RWPE1 (cell line): ENCODE measurements around the gene IL10RA.

Experiments
- CTCF ChIA-PET: fragments of 350-600 bp; sonication (Branson Sonifier 250); formaldehyde crosslinking; extraction: SDS; loops from one replicate; lab custom pipeline; 2021; lab: Yijun Ruan, JAX
- POLR2A ChIA-PET: fragments of 400-600 bp; formaldehyde crosslinking; extraction: SDS; loops from one replicate; lab custom pipeline; 2020; ENCODE audit warnings: antibody characterized with exemption; ENCODE audit not compliant: low non-redundant PET; lab: Yijun Ruan, JAX
- DNase-seq: peaks from one replicate; pipeline ENCODE4 v3.0.0; 2012; ENCODE audit warnings: low spot score
- H3K27ac ChIP-seq: fragments of 450-650 bp; 2 replicates; pipeline ENCODE4 v1.5.1; 2017
- TF ChIP-seq, protein P1 (sequence below): fragments of 450-650 bp; conservative IDR thresholded peaks from 2 replicates; pipeline ENCODE4 v1.5.1; 2017; ENCODE audit warnings: low read depth, mild to moderate bottlenecking

IL10RA gene

DNA sequence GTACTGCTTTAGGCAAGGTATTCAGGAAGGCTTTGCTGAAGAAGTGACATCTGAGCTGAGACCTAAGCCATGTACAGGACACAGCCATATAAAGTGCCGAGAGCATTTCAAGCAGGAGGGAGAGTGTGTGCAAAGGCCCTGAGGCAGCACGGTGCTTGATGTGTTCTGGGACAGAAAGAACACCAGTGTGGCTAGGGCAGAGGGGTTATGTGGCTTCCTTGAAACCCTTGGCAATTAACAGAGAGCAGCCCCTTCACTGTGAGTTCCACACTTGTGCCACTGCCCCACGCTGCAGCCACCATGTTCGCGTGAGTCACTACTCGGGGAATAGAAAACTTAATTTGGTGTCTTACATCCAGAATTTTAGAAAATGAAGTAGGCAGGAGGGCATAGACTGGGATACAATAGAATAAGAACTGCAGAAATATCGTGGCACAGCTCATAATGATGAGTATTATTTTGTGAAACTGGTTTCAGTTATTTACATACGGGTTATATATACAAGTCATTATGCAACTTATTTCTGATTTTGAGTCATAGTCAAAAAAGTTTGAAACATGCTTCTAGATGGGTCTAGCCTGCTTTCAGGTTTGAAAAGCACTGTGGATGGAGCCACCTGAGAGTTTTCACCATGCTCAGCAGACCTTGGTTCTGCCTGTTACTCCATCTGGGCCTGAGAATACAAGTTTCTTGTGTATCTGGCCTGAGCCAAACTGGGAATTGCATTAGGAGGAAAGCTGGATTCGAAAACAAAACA, 11.8 kb downstream of the IL10RA start:
- ChIA-PET POLR2A (no interaction called here), CTCF (no interaction called here)
- no peak for DNase-seq
- TF ChIP-seq, protein P1, sequence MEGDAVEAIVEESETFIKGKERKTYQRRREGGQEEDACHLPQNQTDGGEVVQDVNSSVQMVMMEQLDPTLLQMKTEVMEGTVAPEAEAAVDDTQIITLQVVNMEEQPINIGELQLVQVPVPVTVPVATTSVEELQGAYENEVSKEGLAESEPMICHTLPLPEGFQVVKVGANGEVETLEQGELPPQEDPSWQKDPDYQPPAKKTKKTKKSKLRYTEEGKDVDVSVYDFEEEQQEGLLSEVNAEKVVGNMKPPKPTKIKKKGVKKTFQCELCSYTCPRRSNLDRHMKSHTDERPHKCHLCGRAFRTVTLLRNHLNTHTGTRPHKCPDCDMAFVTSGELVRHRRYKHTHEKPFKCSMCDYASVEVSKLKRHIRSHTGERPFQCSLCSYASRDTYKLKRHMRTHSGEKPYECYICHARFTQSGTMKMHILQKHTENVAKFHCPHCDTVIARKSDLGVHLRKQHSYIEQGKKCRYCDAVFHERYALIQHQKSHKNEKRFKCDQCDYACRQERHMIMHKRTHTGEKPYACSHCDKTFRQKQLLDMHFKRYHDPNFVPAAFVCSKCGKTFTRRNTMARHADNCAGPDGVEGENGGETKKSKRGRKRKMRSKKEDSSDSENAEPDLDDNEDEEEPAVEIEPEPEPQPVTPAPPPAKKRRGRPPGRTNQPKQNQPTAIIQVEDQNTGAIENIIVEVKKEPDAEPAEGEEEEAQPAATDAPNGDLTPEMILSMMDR = no peak
- H3K27ac ChIP-seq = no peak overlapping the region

DNA sequence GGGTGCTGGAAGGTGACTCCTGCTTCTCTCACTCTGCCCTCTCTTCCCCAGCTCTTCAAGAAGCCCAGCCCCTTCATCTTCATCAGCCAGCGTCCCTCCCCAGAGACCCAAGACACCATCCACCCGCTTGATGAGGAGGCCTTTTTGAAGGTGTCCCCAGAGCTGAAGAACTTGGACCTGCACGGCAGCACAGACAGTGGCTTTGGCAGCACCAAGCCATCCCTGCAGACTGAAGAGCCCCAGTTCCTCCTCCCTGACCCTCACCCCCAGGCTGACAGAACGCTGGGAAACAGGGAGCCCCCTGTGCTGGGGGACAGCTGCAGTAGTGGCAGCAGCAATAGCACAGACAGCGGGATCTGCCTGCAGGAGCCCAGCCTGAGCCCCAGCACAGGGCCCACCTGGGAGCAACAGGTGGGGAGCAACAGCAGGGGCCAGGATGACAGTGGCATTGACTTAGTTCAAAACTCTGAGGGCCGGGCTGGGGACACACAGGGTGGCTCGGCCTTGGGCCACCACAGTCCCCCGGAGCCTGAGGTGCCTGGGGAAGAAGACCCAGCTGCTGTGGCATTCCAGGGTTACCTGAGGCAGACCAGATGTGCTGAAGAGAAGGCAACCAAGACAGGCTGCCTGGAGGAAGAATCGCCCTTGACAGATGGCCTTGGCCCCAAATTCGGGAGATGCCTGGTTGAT, 12.6 kb downstream of the IL10RA start:
- ChIA-PET CTCF (no interaction called here), POLR2A (no interaction called here)
- TF ChIP-seq, protein P1 = no peak
- DNase-seq = no peak
- no peak overlapping the region for H3K27ac ChIP-seq

DNA sequence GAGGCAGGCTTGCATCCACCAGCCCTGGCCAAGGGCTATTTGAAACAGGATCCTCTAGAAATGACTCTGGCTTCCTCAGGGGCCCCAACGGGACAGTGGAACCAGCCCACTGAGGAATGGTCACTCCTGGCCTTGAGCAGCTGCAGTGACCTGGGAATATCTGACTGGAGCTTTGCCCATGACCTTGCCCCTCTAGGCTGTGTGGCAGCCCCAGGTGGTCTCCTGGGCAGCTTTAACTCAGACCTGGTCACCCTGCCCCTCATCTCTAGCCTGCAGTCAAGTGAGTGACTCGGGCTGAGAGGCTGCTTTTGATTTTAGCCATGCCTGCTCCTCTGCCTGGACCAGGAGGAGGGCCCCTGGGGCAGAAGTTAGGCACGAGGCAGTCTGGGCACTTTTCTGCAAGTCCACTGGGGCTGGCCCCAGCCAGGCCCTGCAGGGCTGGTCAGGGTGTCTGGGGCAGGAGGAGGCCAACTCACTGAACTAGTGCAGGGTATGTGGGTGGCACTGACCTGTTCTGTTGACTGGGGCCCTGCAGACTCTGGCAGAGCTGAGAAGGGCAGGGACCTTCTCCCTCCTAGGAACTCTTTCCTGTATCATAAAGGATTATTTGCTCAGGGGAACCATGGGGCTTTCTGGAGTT, 13.3 kb downstream of the IL10RA start:
- TF ChIP-seq, protein P1 = no peak
- POLR2A ChIA-PET = no interaction called here
- CTCF ChIA-PET = interaction anchor here (1.0 kb wide), 1 partner anchor 54 kb away, joined by 5 read pairs; no protein-coding TSS in a partner anchor
- DNase-seq = no peak
- no peak overlapping the region for H3K27ac ChIP-seq

DNA sequence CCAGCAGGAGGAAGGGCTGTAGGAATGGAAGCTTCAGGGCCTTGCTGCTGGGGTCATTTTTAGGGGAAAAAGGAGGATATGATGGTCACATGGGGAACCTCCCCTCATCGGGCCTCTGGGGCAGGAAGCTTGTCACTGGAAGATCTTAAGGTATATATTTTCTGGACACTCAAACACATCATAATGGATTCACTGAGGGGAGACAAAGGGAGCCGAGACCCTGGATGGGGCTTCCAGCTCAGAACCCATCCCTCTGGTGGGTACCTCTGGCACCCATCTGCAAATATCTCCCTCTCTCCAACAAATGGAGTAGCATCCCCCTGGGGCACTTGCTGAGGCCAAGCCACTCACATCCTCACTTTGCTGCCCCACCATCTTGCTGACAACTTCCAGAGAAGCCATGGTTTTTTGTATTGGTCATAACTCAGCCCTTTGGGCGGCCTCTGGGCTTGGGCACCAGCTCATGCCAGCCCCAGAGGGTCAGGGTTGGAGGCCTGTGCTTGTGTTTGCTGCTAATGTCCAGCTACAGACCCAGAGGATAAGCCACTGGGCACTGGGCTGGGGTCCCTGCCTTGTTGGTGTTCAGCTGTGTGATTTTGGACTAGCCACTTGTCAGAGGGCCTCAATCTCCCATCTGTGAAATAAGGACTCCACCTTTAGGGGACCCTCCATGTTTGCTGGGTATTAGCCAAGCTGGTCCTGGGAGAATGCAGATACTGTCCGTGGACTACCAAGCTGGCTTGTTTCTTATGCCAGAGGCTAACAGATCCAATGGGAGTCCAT, 14.1 kb downstream of the IL10RA start:
- DNase-seq = no peak
- TF ChIP-seq, protein P1 = no peak
- ChIA-PET POLR2A (interaction anchor here (0.5 kb wide), 1 partner anchor 215 kb away, joined by 3 read pairs; no protein-coding TSS in a partner anchor), CTCF (interaction anchor here (0.8 to 1.0 kb wide), 2 partner anchors 53 kb away, joined by 3 to 5 read pairs; no protein-coding TSS in a partner anchor)
- no peak overlapping the region for H3K27ac ChIP-seq

DNA sequence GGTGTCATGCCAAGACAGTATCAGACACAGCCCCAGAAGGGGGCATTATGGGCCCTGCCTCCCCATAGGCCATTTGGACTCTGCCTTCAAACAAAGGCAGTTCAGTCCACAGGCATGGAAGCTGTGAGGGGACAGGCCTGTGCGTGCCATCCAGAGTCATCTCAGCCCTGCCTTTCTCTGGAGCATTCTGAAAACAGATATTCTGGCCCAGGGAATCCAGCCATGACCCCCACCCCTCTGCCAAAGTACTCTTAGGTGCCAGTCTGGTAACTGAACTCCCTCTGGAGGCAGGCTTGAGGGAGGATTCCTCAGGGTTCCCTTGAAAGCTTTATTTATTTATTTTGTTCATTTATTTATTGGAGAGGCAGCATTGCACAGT, 14.6 kb downstream of the IL10RA start:
- ChIA-PET POLR2A (no interaction called here), CTCF (interaction anchor here (0.8 kb wide), 1 partner anchor 53 kb away, joined by 3 read pairs; no protein-coding TSS in a partner anchor)
- no peak overlapping the region for H3K27ac ChIP-seq
- DNase-seq = no peak
- TF ChIP-seq, protein P1 = no peak
